ENCODE measurements around the gene SLC36A1. TPM values are rescaled to one million over a fixed set of nuclear protein-coding genes. Genes with fewer than 3 reads are reported as not detected.
A peak's percentile ranks its signal among the peaks of the same experiment; 100 is the strongest.

Gene SLC36A1
- polyA plus RNA-seq, 1 of the 3 experiments (the other 2 are of a cell fraction), result 4.1 TPM

- TF ChIP-seq SIN3A (IDR thresholded peaks at IDR 0.05; ENCODE audit: borderline replicate concordance, low read depth, low read length) (peak; percentile 77; the same call in 1 of the 2 replicates), USF1 (IDR thresholded peaks at IDR 0.05; ENCODE audit: borderline replicate concordance, low read depth) (peak; percentile 100), POLR2AphosphoS5 (IDR thresholded peaks at IDR 0.05; ENCODE audit: low read depth, low read length) (peak; percentile 52; the same call in 1 of the 2 replicates), EZH2phosphoT487 (IDR thresholded peaks at IDR 0.05; ENCODE audit: borderline replicate concordance, low read depth) (no peak), TCF12 (IDR thresholded peaks at IDR 0.05) (no peak), GATA2 (CRISPR knock-in tag; IDR thresholded peaks at IDR 0.05) (peak; percentile 69), FOSL2 (IDR thresholded peaks at IDR 0.05; ENCODE audit: borderline replicate concordance, low read depth) (no peak), CHD2 (IDR thresholded peaks at IDR 0.05; ENCODE audit: low read length, partially characterized antibody) (peak; percentile 61), USF2 (IDR thresholded peaks at IDR 0.05; ENCODE audit: borderline replicate concordance, low read depth, low read length) (peak; percentile 96), RCOR1 (IDR thresholded peaks at IDR 0.05; ENCODE audit: low read length) (peak; percentile 55; the same call in 1 of the 2 replicates), FOXJ3 (CRISPR knock-in tag; IDR thresholded peaks at IDR 0.05) (0 out of 2 replicates have a peak, but pooled peaks have one; percentile 40)
Observed at GRCh38 chr5:151447174-151448037, at the start of gene SLC36A1 (continued).

- H3K9me2 ChIP-seq, result no peaks in the 10 kb centered on the region
- POLR2A ChIA-PET, result no interaction called here
- no peaks in the 10 kb centered on the region for H3K79me2 ChIP-seq (ENCODE audit: insufficient read depth)
- no peaks in the 10 kb centered on the region for H3K27me3 ChIP-seq (ENCODE audit: insufficient read depth)
- no peaks in the 10 kb centered on the region for H3F3A ChIP-seq (replicated peaks; ENCODE audit: insufficient read depth)
- H3K27ac ChIP-seq (ENCODE audit: low read depth in 2 of 2, low read length in 1 of 2), result no peak overlapping the region
- H3K4me3 ChIP-seq (ENCODE audit: low read depth in 2 of 2, low read length in 1 of 2), result no peak overlapping the region
- CTCF ChIA-PET, result interaction anchor here (0.7 to 1.4 kb wide), 6 partner anchors 10 to 63 kb away, joined by 3 to 4 read pairs (median 3); partner anchors contain the start of gene SLC36A1
- no peak overlapping the region for H2AFZ ChIP-seq (ENCODE audit: low read depth)
- H3K9ac ChIP-seq, result no peak overlapping the region
- DNase-seq, result no peak
- no peaks in the 10 kb centered on the region for H4K20me1 ChIP-seq (ENCODE audit: insufficient read depth)
- WGBS (ENCODE audit: low lambda C conversion rate), result 14% methylated on average over 4 of the region's 4 CpGs
- H3K4me1 ChIP-seq (ENCODE audit: control insufficient read depth in 1 of 2, insufficient read depth in 2 of 2, low read depth in 1 of 2, low read length in 1 of 2), result no peaks in the 10 kb centered on the region
- H3K36me3 ChIP-seq (replicated peaks in 1 of 2; ENCODE audit: control insufficient read depth in 1 of 2, insufficient read depth in 2 of 2, low read length in 1 of 2), result no peaks in the 10 kb centered on the region
- H3K9me3 ChIP-seq, result no peaks in the 10 kb centered on the region
- no peak overlapping the region for H3K4me2 ChIP-seq
- TF ChIP-seq JUND (IDR thresholded peaks at IDR 0.05), result no peak
- no peak for TF ChIP-seq EP300 (IDR thresholded peaks at IDR 0.05; ENCODE audit: borderline replicate concordance in 1 of 2, low read depth in 1 of 2, low read length in 1 of 2)
- no peak for TF ChIP-seq USF2 (IDR thresholded peaks at IDR 0.05; ENCODE audit: borderline replicate concordance, low read depth, low read length)
- TF ChIP-seq SIN3A (IDR thresholded peaks at IDR 0.05; ENCODE audit: borderline replicate concordance, low read depth, low read length), result no peak
- no peak for TF ChIP-seq REST (IDR thresholded peaks at IDR 0.05; ENCODE audit: low read depth, low read length)
- TF ChIP-seq RCOR1 (IDR thresholded peaks at IDR 0.05; ENCODE audit: low read length), result no peak
- no peak for TF ChIP-seq TEAD4 (IDR thresholded peaks at IDR 0.05; ENCODE audit: borderline replicate concordance, insufficient read depth)
- TF ChIP-seq FOXJ3 (CRISPR knock-in tag; IDR thresholded peaks at IDR 0.05), result no peak
- TF ChIP-seq PBX3 (IDR thresholded peaks at IDR 0.05), result no peak
- TF ChIP-seq GABPA (IDR thresholded peaks at IDR 0.05; ENCODE audit: low read depth), result no peak
Observed at GRCh38 chr5:151405334-151406160, 41.9 kb upstream of the SLC36A1 start.
